NB4 (cell line): ENCODE measurements around the gene KIF11.

Source experiments
- CTCF ChIP-seq: IDR thresholded peaks from one replicate; pipeline ENCODE4 v1.5.1; 2012; ENCODE audit warnings: low read depth, low read length
- MAX ChIP-seq: IDR thresholded peaks from 2 replicates; pipeline ENCODE4 v1.6.1; 2011; ENCODE audit warnings: low read depth, low read length
- POLR2A ChIP-seq: IDR thresholded peaks from 2 replicates; pipeline ENCODE4 v1.6.1; 2011; ENCODE audit warnings: mild to moderate bottlenecking; ENCODE audit not compliant: insufficient read length; ENCODE audit errors: extremely low read depth

GRCh38 chr10:92547676-92548075 is 45.3 kb upstream of the KIF11 start:
- TF ChIP-seq POLR2A: no peak
- no peak for TF ChIP-seq CTCF
- no peak for TF ChIP-seq MAX
